NCI-H1930 (cell line): ENCODE data around the gene PCP4.

Experiments used
- DNase-seq, 2 experiments: peaks; one replicate each; lab custom pipeline; 2025; lab: John Stamatoyannopoulos, UW

PCP4 gene

GRCh38 chr21:39972976-39973770 is 105.9 kb downstream of the PCP4 start:
- DNase-seq = no peak

GRCh38 chr21:39976800-39977199 is 109.6 kb downstream of the PCP4 start:
- DNase-seq = no peak
